Uterus (tissue), 4 donors: ENCODE results near the gene CEACAM21. TPM values are rescaled to one million over a fixed set of nuclear protein-coding genes. Genes with fewer than 3 reads are reported as not detected.

Experiments
- DNase-seq, 2 donors: peaks; one replicate each; pipeline ENCODE4 v3.0.0-alpha.2; 2019 to 2020
- H3K27ac ChIP-seq, 2 donors: fragments of 200-600 bp; sonication (generic); 1 replicate in 1 of 2; 2 replicates in 1 of 2; pipeline ENCODE4 v1.5.1; 2016 to 2018
- H3K27me3 ChIP-seq, 2 donors: fragments of 200-600 bp; sonication (generic); one replicate each; pipeline ENCODE4 v1.5.1; 2018 to 2019; ENCODE audit warnings: control low read depth in 1 of 2
- H3K36me3 ChIP-seq, 2 donors: fragments of 200-600 bp; sonication (generic); one replicate each; pipeline ENCODE4 v1.5.1; 2019; ENCODE audit warnings: control low read depth in 1 of 2
- H3K4me1 ChIP-seq, 2 donors: fragments of 200-600 bp; sonication (generic); one replicate each; pipeline ENCODE4 v1.5.1; 2018 to 2019; ENCODE audit warnings: control low read depth in 1 of 2
- H3K4me3 ChIP-seq, 2 donors: fragments of 200-600 bp; sonication (generic); 1 replicate in 1 of 2; 2 replicates in 1 of 2; pipeline ENCODE4 v1.5.1; 2018 to 2019; ENCODE audit warnings: mild to moderate bottlenecking in 1 of 2
- H3K9me3 ChIP-seq, 2 donors: fragments of 200-600 bp; sonication (generic); one replicate each; pipeline ENCODE4 v1.5.1; 2019; ENCODE audit warnings: control low read depth in 1 of 2
- CTCF ChIP-seq, 4 experiments: fragments of 200-600 bp in 2 of 4; fragments of 450-650 bp in 2 of 4; sonication (generic) in 2 of 4; IDR thresholded peaks; one replicate each; pipeline ENCODE4 v1.5.1; 2016 to 2019; ENCODE audit warnings: antibody characterized with exemption in 4 of 4, mild to moderate bottlenecking in 2 of 4, moderate library complexity in 1 of 4
- POLR2A ChIP-seq, 2 donors: fragments of 450-650 bp; IDR thresholded peaks; one replicate each; pipeline ENCODE4 v1.6.1; 2016; ENCODE audit warnings: antibody characterized with exemption in 2 of 2, mild to moderate bottlenecking in 1 of 2, moderate library complexity in 1 of 2
- intact Hi-C: fragments of 100-400 bp; cut with DNase I; formaldehyde crosslinking; loops from one replicate; pipeline ENCODE4 v1.15.1; 2023; ENCODE audit warnings: low total_unique reads
- total RNA-seq, 4 donors: library from RNA; depleted of rRNA in 3 of 4; stranded (reverse); fragments of >200 nt in 3 of 4; gene quantifications; one replicate each; pipeline versions ENCODE4 v1.1.0 to v1.2.4, GENCODE V29; 2014 to 2023
- donor health status: DM: yes; HTN: yes; CAD: no.

The CEACAM21 gene
- total RNA-seq, 4 donors from 2014 or later, result 1.1 to 2.8 (median 2.6) TPM; not detected in 1

DNA sequence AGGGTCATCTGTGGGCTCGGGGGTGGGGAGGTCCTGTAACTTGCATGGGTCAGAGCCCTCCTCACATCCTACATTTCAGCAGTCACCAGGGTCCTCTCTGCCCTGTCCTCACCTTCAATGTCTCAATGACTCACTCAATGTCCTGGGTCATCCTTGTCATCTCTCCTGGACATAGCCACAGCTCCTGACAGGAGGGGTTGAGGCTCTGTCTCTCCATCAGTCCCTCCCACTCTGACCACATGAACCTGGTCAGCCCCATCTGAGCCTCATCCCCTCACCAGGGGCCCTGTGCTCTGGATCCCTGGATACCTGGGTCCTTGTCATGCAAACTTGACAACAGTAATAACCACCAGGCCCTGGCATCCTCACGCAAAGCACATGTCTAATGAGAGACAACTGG, 13.4 kb downstream of the CEACAM21 start:
- no peaks in the 10 kb centered on the region for H3K36me3 ChIP-seq
- intact Hi-C loops, result no loop called here
- no peak overlapping the region for H3K27ac ChIP-seq
- H3K4me3 ChIP-seq, result no peak overlapping the region
- no peak for TF ChIP-seq POLR2A (IDR thresholded peaks at IDR 0.05)
- no peak for TF ChIP-seq CTCF (IDR thresholded peaks at IDR 0.05)
- no peaks in the 10 kb centered on the region for H3K9me3 ChIP-seq
- H3K27me3 ChIP-seq, result no peaks in the 10 kb centered on the region
- no peak for DNase-seq
- H3K4me1 ChIP-seq, result no peaks in the 10 kb centered on the region

DNA sequence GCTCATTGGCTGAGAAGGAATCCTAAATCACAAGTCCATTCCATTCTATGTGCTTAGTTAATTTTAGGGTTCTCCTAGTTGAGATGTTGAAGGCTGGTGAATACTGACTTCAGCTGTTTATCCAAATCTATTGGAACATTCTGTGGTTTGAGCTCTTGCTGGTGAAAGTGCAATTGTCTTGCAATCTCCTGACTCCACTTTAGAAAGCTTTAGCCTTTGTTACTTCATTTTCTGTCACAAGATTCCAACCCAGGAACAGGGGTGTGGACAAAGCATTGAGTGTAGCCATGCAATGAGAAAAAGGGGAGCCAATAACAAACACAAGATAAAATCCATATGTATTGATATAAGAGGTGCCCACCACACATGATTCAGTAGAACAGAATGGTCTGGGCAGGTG, 15.0 kb downstream of the CEACAM21 start:
- DNase-seq, result no peak
- H3K9me3 ChIP-seq, result no peaks in the 10 kb centered on the region
- intact Hi-C loops, result no loop called here
- H3K4me3 ChIP-seq, result no peak overlapping the region
- H3K27me3 ChIP-seq, result no peaks in the 10 kb centered on the region
- no peak for TF ChIP-seq POLR2A (IDR thresholded peaks at IDR 0.05)
- no peaks in the 10 kb centered on the region for H3K36me3 ChIP-seq
- no peak overlapping the region for H3K27ac ChIP-seq
- H3K4me1 ChIP-seq, result no peaks in the 10 kb centered on the region

DNA sequence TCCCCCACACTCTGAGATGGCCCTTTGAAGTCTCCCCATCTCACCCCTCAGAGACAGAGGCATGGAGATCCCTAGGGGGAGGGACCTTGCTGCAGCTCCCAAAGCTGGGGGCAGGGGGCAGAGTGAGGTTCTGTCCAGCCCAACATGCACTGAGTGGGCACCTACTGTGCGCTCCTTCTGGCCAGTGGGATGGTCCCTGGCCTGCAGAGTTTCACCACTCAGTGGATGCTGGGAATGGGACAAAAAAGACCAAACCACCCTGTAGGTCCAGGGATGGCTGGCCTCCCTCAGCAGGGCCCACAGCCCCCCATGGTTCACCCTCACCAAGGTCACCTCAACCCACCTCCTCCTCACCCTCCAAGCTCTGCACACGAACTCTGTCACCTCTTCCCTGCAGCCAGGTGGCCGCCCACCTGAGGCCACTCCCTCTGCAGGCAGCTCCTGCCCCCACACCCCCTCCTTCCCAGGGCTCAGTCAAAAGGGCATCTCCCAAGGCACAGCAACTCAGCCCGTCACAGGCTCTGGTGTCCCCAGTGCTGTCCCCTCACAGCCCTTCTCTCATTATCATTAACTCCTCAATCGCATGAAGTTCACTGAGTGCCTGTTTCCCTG, 16.1 kb downstream of the CEACAM21 start:
- no peaks in the 10 kb centered on the region for H3K9me3 ChIP-seq
- H3K4me3 ChIP-seq, result no peak overlapping the region
- no peak overlapping the region for H3K27ac ChIP-seq
- no peak for DNase-seq
- TF ChIP-seq POLR2A (IDR thresholded peaks at IDR 0.05) (no peak), CTCF (IDR thresholded peaks at IDR 0.05) (no peak)
- H3K4me1 ChIP-seq, result no peaks in the 10 kb centered on the region
- no peaks in the 10 kb centered on the region for H3K36me3 ChIP-seq
- H3K27me3 ChIP-seq, result no peaks in the 10 kb centered on the region
- intact Hi-C loops, result no loop called here

- TF ChIP-seq POLR2A (IDR thresholded peaks at IDR 0.05) (no peak), CTCF (IDR thresholded peaks at IDR 0.05) (peak in 3 of 4 experiments; percentile 9 to 59 (median 36))
- Histone ChIP-seq H3K27ac (no peak overlapping the region), H3K36me3 (no peaks in the 10 kb centered on the region), H3K27me3 (no peaks in the 10 kb centered on the region), H3K9me3 (no peaks in the 10 kb centered on the region), H3K4me3 (no peak overlapping the region), H3K4me1 (no peaks in the 10 kb centered on the region)
- DNase-seq, result no peak
- intact Hi-C loops, result no loop called here
These were observed 19.4 kb downstream of the CEACAM21 start for GRCh38 chr19:41595258-41595889.

DNA sequence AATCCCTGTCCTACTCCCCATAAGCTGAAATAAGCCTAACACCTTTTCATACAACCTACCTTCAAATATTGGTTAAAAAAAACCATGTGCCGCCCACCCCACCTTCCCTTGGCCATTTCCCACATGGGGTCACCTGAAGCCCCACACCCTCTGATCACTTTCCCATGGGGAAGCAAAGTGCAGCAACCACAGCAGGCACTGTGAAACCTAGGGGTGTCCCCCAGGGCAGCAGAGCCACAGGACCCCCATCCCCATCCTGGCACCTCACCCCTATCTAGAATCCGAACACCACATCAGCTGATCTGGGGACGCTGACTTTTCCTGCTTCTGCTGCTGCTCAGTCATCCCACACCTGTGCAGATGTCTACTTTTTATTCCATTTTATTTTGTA, 19.9 kb downstream of the CEACAM21 start:
- Histone ChIP-seq H3K36me3 (no peaks in the 10 kb centered on the region), H3K27ac (no peak overlapping the region), H3K27me3 (no peaks in the 10 kb centered on the region), H3K9me3 (no peaks in the 10 kb centered on the region), H3K4me3 (no peak overlapping the region), H3K4me1 (no peaks in the 10 kb centered on the region)
- intact Hi-C loops, result no loop called here
- TF ChIP-seq CTCF (IDR thresholded peaks at IDR 0.05), result no peak
- no peak for TF ChIP-seq POLR2A (IDR thresholded peaks at IDR 0.05)
- no peak for DNase-seq
